Measurements from ENCODE around the gene LRRC8D. TPM values are rescaled to one million over a fixed set of nuclear protein-coding genes. Genes with fewer than 3 reads are reported as not detected.

LRRC8D gene
- total and polyA plus RNA-seq, 2 donors from 2014 or later: 16.3 to 36.6 TPM

GRCh38 chr1:89880679-89881078 is 59.8 kb downstream of the LRRC8D start:
- no peak for FAIRE-seq
- Histone ChIP-seq H3K9ac (ENCODE audit: low read length in 3 of 3) (no peak overlapping the region), H3K9me3 (ENCODE audit: control insufficient read depth in 2 of 3, insufficient read depth in 1 of 3, low read length in 3 of 3) (no peaks in the 10 kb centered on the region), H3K27ac (ENCODE audit: low read depth in 2 of 2, low read length in 2 of 2) (no peak overlapping the region), H3K4me1 (ENCODE audit: control insufficient read depth in 2 of 3, insufficient read depth in 2 of 3, low read depth in 1 of 3, low read length in 3 of 3) (no peaks in the 10 kb centered on the region), H3K27me3 (ENCODE audit: control insufficient read depth, insufficient read depth, low read length) (no peaks in the 10 kb centered on the region), H3K4me3 (ENCODE audit: low read length in 3 of 3) (no peak overlapping the region), H3K36me3 (ENCODE audit: control insufficient read depth in 2 of 3, insufficient read depth in 3 of 3, low read length in 3 of 3) (peaks cover 0 to 2% (median 0%) of the 10 kb centered on the region in 3 donors)
- intact Hi-C loops (cut with DNase I): no loop called here
- DNase-seq: no peak
- TF ChIP-seq CTCF (IDR thresholded peaks at IDR 0.05; ENCODE audit: borderline replicate concordance, extremely low read depth, insufficient read depth): no peak

GRCh38 chr1:89881415-89882058 is 60.7 kb downstream of the LRRC8D start:
- FAIRE-seq (no peak), DNase-seq (no peak)
- Histone ChIP-seq H3K27ac (ENCODE audit: low read depth in 2 of 2, low read length in 2 of 2) (no peak overlapping the region), H3K4me3 (ENCODE audit: low read length in 3 of 3) (no peak overlapping the region), H3K9me3 (ENCODE audit: control insufficient read depth in 2 of 3, insufficient read depth in 1 of 3, low read length in 3 of 3) (no peaks in the 10 kb centered on the region), H3K9ac (ENCODE audit: low read length in 3 of 3) (no peak overlapping the region), H3K27me3 (ENCODE audit: control insufficient read depth, insufficient read depth, low read length) (no peaks in the 10 kb centered on the region), H3K4me1 (ENCODE audit: control insufficient read depth in 2 of 3, insufficient read depth in 2 of 3, low read depth in 1 of 3, low read length in 3 of 3) (no peaks in the 10 kb centered on the region), H3K36me3 (ENCODE audit: control insufficient read depth in 2 of 3, insufficient read depth in 3 of 3, low read length in 3 of 3) (peaks cover 0 to 2% (median 0%) of the 10 kb centered on the region in 3 donors)
- TF ChIP-seq CTCF (IDR thresholded peaks at IDR 0.05; ENCODE audit: borderline replicate concordance, extremely low read depth, insufficient read depth): no peak
- intact Hi-C loops (cut with DNase I): no loop called here

- intact Hi-C loops (cut with DNase I): no loop called here
- DNase-seq (no peak), FAIRE-seq (no peak)
- Histone ChIP-seq H3K36me3 (ENCODE audit: control insufficient read depth in 2 of 3, insufficient read depth in 3 of 3, low read length in 3 of 3) (peaks cover 0 to 2% (median 0%) of the 10 kb centered on the region in 3 donors), H3K27ac (ENCODE audit: low read depth in 2 of 2, low read length in 2 of 2) (no peak overlapping the region), H3K9ac (ENCODE audit: low read length in 3 of 3) (no peak overlapping the region), H3K4me1 (ENCODE audit: control insufficient read depth in 2 of 3, insufficient read depth in 2 of 3, low read depth in 1 of 3, low read length in 3 of 3) (no peaks in the 10 kb centered on the region), H3K4me3 (ENCODE audit: low read length in 3 of 3) (no peak overlapping the region), H3K9me3 (ENCODE audit: control insufficient read depth in 2 of 3, insufficient read depth in 1 of 3, low read length in 3 of 3) (no peaks in the 10 kb centered on the region), H3K27me3 (ENCODE audit: control insufficient read depth, insufficient read depth, low read length) (no peaks in the 10 kb centered on the region)
- no peak for TF ChIP-seq CTCF (IDR thresholded peaks at IDR 0.05; ENCODE audit: borderline replicate concordance, extremely low read depth, insufficient read depth)
Measured at GRCh38 chr1:89882348-89883029, 61.7 kb downstream of the LRRC8D start.

All from kidney (tissue), 14 donors.